ENCODE data around the gene CHMP1A.

The CHMP1A gene

GRCh38 chr16:89621136-89621697 lies 36.3 kb downstream of the CHMP1A start:
- no peak for DNase-seq

GRCh38 chr16:89620406-89620841 lies 37.1 kb downstream of the CHMP1A start:
- DNase-seq, result no peak

DNA sequence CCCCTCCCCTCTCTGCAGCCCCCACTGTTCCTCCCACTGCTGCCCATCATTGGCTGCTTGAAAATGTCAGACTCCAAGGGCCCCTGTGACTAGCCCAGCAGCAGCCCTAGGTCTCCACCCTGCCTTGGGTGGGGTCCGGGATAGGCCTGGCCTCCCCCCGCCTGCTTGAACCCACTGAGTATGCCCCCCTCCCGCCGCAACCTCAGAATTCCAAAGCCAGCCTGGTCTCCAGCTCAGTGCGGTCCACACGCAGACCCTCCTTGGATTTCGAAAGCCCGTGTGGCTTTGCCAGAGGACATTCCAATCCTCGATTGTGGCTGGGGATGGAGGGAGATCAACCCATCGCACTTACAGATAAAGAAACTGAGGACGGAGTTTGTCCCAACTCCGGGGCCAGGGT lies 37.7 kb downstream of the CHMP1A start:
- DNase-seq, result no peak

- no peak for DNase-seq
These were observed 39.2 kb downstream of the CHMP1A start for GRCh38 chr16:89618109-89618998.

- no peak for DNase-seq
These were observed 40.5 kb downstream of the CHMP1A start for GRCh38 chr16:89617036-89617435.

GRCh38 chr16:89616623-89617022 lies 40.9 kb downstream of the CHMP1A start:
- DNase-seq, result no peak

DNA sequence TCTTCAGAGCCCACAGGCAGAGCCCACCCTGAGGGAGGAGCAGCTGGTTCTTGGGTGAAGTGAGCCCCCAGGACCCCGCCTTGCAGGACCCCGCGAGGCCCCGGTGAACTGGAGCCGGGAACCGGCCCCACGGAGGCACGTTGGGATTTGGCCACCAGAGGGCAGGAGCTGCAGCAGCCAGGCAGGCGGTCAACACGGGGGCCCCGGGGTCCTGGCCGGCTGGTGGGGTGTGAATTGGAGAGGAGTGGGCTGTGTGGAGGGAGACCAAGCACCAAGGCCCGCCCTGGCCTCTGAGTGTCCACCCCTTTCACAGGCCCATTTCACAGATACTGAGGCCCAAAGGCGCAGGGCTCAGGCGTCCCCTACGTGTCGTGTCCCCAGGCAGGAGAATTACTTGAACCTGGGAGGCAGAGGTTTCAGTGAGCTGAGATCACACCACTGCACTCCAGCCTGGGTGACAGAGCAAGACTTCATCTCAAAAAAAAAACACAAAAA lies 41.9 kb downstream of the CHMP1A start:
- DNase-seq, result no peak

DNA sequence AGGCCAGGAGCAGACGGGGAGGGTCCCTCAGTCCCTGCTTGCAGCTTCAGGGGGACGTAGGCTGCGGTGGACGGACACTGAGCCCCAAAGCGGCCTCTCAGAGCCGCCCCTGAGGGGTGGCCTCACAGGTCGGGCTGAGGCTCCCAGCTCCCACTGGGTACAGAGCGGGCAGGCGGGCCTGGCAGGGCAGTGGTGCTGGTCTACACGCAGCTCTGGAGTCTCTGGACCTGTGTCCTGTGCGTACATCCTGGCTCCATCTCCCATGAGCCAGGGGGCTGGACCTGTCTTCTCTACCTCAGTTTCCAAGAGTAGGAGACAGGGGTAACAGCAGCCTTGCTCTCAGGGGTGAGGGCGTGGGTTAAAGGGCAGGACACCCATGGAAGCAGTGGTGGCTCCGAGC lies 42.3 kb downstream of the CHMP1A start:
- no peak for DNase-seq

- no peak for DNase-seq
These were observed 43.5 kb downstream of the CHMP1A start for GRCh38 chr16:89613954-89614459.

DNA sequence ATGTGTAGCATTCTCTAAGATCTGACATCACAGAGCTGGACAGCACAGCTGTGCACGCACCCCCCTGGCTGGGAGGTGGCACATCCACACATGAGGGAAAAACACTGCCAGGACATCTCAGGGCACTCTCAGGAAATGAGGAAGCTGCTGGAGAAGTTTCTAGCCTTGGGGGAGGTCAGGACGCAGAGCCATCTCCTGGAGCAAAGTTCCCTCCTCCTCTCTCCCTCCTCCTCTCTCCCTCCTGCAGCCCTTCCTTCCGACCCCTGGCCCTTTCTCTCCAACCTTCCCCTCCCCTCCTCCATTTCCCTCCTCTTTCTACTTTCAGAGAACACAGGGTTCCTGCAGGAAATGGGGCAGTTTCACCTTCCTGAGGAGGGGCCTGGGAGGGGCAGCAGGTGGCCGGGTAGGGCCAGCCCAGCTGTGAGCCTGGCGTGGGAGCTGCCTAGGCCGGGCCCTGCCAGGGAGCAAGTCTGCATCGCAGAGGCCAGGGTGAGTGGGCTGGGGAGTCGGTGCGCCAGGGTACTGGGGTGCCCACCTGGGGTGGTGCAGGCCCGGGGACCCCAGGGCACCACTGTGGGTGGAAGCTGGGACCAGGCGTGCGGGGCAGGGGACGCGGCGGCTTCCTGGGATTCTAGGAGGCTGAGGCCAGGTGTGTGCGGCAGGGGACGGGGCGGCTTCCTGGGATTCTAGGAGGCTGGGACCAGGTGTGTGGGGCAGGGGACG lies 44.1 kb downstream of the CHMP1A start, which contains the start of gene DPEP1:
Gene DPEP1 (plus strand): TSS at position 412 of the 723 bp plus-strand sequence. CDS start 16,769 bp downstream, outside the sequence.
- DNase-seq, result no peak

- no peak for DNase-seq
These were observed 44.9 kb downstream of the CHMP1A start for GRCh38 chr16:89612415-89613166.

- DNase-seq, result no peak
These were observed 47.4 kb downstream of the CHMP1A start for GRCh38 chr16:89610108-89610453.

DNA sequence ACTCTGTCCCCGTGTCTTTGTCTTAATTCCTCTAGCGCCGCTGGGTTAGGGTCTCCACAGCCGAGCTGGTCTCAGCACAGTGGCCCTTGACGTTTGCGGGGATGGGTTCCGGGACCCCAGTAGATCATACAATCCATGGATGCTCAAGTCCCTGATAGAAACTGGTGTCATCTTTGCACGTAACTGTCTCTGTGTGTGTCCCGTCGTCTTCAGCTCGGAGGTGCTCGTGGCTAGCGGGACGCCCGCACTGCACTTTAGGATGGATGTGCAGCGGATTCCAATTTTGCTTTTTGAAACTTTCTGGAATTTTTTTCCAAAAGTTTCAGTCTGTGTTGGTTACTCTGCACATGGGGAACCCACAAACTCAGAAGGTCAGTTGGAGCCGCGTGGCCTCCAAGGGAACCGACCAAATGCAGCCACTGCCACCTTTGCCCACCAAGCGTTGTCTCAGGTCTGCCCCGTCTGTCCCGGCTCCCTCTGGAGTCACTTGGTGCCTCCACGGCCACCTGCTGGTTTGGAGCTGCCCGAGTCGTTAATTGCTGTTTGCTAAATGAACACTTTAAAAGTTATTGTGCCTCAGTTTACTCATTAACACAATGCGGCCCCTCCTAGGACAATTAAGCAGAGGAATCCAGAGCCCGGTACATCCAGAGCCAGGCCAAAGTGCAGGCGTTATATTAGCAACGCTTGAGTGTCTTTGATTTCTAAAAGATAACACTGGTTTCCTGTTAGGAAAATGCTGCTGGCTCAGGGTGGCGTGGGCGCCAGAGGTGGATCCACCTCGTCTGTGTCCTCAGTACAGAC lies 49.4 kb downstream of the CHMP1A start:
- no peak for DNase-seq

- DNase-seq, result no peak
These were observed 50.1 kb downstream of the CHMP1A start for GRCh38 chr16:89607453-89607852.

DNA sequence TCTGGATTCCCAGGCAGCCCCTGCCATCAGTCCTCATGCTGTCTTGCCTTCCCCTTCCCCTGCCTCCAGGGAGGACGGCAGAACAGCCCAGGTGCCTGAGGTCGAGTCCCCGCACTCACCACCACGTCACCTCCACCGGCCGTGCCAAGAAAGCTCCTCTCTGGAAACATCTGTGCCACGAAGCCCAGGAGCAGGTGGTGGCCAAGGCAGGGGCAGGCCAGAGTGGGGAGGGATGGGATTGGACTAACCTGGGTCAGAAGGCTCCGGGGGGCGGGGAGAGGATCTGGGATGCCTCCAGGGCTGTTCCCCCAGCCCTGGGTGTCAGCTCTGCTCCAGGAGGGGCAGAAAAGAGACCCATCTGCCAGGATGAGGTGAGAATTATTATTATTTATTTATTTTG lies 51.5 kb downstream of the CHMP1A start:
- DNase-seq, result no peak

GRCh38 chr16:89605186-89605970 lies 52.1 kb downstream of the CHMP1A start:
- no peak for DNase-seq

GRCh38 chr16:89604764-89605163 lies 52.7 kb downstream of the CHMP1A start:
- no peak for DNase-seq

GRCh38 chr16:89602952-89603590 lies 54.4 kb downstream of the CHMP1A start:
- DNase-seq, result no peak

DNA sequence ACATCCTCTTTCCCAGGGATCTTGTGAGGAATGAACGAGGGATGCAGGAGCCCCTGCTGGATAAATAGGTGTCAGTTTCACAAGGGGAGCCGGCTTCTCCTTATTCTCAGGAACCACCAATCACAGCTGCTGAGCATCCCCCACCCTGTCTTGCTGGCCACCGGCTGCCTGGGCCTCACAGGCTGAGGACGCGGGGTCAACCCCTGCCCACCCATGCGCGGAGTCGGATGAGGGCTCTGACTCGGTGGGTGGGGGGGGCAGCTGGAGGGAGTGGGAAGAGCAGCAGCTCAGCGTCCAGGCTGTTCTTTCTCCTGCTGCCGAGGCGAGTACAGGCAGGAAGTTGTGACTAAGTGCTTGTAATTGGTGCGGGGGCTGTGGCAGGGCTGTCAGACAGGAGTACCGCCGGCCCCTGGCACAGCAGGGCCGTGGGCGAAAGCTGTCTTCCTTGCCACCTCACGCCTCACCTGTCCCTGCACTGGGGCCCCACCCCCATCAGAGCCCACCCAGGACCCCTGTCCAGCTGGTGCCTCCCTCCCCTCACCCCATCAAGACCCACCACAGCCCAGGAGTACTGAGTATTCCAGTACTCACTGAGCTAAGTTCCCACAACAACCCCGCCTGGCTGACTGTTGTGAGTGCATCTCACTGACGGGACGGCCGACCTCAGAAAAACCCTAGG lies 55.1 kb downstream of the CHMP1A start:
- DNase-seq, result peak; percentile 69

DNA sequence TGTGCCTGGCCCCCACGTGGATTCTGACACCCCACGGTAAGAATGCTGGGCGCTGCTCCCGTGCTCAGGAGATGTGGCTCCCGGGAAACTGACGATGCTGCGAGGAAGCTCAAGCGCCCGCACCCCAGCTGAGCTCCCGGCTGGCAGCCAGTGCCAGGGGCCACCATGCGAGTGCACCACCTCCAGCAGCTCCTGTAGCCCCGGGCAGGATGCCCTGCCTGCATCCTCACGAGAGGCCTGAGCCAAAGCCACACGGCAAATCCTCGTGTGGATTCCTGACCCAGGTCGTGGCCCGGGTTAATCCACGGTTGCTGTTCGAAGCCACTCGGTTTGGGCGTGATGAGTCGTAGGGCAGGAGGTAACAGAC lies 55.6 kb downstream of the CHMP1A start:
- no peak for DNase-seq
